ENCODE results near the gene RALGAPA1.

DNA sequence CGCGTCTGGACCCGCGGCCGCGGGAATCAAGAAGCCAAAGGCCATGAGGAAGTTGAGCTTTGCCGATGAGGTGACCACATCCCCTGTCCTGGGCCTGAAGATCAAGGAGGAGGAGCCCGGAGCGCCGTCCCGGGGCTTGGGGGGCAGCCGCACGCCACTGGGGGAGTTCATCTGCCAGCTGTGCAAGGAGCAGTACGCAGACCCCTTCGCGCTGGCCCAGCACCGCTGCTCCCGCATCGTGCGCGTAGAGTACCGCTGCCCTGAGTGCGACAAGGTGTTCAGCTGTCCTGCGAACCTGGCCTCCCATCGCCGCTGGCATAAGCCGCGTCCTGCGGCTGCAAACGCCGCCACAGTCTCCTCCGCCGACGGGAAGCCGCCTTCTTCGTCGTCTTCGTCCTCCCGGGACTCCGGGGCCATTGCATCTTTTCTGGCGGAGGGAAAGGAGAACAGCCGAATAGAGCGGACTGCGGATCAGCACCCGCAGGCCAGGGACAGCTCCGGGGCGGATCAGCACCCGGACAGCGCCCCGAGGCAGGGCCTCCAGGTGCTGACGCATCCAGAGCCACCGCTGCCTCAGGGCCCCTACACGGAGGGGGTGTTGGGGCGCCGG is 274.1 kb downstream of the RALGAPA1 start:
- TF ChIP-seq CTCF (conservative IDR thresholded peaks at IDR 0.05) = no peak
- TF ChIP-seq ZFX (IDR thresholded peaks at IDR 0.05) = no peak

Measured in C4-2B (cell line).